Globus pallidus (tissue), 1 donor: ENCODE measurements around the gene DPF3.
A peak's percentile ranks its signal among the peaks of the same experiment; 100 is the strongest.

Source experiments
- DNase-seq: peaks from one replicate; pipeline ENCODE4 v3.0.0-alpha.2; 2015; ENCODE audit warnings: low spot score

DPF3 gene

DNA sequence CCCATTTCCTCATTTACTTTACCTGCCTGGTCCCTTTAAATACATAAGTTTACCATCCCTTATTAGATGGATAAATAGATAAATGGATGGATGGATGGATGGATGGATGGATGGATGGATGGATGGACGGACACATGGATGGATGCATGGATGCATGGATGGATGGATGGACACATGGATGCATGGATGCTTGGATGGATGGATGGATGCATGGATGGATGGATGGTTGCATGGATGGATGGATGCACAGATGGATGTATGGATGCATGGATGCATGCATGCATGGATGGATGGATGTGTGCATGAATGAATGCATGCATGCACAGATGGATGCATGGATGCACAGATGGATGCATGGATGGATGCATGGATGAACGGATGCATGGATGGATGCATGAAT lies 93.6 kb downstream of the DPF3 start:
- no peak for DNase-seq

DNA sequence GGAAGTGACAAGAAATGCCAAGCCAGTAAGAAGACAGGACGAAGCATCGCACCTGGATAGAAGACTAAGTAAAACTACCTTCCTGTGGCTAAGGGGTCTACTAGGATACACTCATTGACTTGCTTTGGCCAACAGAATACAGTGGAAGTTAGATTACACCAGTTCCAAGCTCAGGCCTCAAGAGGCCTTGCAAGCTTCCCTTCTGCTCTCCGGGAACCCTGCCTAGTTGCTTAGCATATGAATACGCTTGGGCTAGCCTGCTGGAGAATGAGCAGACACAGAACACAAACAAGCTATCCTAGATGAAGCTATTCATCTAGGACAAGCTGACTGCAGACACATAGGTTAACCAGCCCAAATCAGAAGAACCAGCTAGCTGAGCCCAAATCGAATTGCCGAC lies 97.0 kb downstream of the DPF3 start:
- DNase-seq, result peak; percentile 51

DNA sequence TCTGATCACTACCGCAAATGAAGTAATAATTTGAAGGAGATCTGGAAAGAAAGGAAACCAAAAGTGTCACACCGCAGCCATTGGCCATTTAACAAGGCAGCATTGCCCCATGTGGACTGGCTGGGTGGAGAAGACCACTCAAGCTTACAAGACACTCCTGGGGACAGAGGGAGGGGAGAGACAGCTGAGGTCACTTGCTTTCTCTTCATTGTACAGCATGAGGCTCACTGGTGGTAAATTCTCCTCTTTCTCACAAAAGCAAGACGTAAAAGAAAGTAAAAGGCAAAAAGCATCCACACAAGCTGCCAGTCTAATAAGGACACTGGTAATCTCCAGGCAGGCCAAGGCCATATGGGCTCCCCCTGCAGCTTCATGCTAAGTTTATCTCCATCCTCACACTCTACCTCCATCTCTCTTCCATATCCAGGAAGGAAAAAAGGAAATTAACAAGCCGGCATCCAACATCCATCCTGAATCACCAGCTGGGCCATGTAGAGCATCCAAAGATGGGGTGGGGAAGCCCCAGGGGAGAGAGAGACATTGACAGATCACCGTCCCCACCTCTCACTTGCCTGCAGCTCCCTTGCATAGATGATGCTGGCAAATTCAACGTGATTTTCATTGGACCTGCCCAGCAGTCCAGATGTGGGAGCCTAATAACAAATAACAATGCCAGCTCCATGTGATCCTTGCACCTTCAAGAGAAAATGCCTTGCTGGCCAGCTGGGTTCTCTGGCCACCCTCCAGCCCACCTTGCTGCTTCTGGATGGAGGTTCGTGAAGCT lies 100.6 kb downstream of the DPF3 start:
- DNase-seq, result peak; percentile 55

DNA sequence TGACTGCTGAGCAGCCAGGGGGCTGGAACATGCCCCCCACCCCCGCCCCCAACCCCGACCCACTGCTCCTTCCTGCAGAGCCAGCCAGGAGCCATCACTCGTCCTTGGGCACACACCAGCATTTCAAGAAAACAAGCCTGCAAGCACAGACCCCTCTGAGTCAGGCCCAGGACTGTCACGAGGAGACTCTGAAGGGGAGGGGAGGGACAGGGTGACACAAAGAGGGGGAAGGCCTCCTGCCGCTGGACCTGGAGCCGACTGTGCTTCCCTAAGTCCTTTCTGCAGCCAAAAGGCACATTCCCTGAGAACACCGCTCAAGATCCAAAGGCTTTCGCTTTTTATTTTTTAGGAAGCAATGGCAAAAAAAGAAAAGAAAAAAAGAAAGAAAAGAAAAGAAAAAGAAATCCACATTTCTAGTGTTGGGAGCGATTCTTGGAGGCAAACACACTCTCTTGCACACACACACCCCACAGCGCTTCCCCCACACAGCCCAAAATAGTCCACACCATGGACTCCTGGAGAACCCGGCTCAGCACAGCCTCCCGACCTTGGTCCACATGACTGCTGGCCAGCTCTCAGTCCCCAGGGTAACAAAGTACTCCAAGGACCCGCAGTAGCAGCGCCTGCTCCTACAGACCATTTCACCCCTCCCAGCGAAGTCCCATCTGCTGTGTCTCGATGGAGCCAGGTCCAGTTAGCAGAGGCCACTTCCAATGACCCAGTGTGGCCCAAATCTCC lies 101.7 kb downstream of the DPF3 start:
- peak; percentile 83 for DNase-seq

DNA sequence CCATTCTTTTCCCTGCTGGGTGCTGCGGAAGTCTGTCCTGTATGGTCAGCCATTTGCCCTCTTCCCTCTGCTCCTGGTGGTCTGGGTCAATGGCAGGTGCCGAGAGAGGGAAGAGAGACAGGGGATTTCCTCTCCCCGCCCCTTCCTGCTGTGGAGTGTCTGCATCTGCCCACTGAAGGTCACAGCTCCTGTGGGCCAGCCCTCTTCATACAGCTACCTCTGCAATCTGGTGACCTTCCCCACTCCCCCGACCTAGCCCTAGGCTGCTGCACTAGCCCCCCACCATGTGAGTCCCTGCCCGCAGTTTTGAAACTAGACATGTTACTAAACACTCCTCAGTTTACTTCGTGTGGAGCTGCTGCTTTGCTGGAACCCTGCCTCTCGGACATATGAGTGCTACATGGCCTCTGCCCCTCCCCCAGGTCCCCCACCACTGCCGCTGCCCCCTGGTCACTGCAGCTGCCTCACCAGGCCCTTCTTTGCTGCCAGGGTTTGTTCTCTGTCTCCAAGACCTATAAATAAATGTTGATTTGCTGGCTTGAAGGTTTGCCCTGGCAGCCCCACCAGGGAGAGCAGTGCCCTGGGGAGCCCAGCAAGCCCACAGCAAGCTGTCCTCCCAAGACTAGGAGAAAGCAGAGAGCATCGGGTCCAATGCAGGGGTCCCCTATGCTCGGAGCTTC lies 102.9 kb downstream of the DPF3 start:
- peak; percentile 68 for DNase-seq

DNA sequence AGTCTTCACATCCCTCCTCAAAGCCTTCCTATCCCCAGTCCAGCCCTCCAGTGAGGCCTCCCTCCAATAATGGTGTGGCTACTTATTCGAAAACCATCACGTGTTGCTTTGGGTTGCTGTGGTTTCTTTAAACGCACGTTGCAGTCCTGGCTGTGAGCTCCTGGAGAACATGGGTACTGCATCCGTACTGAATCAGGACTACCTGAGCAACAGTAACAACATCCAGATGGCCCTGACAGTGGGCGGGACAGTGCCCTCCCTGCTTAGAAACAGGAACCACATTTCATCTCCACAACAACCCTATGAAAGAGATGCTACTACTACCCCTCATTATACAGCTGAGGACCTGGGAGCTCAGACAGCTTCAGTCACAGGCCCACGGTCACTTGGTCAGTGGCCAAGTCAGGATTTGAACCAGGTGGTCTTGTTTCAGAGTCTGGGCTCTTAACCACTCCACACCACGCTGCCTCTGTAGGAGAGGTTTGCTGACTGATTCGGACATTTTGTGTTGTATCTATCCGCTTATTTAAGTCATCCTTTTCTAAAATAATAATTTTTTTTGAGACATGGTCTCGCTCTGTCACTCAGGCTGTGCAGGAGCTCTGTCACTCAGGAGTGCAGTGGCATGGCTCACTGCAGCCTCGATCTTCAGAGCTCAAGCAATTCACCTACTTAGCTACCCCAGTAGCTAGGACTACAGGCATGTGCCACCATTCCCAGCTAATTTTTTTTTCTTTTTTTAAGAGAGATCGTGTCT lies 104.8 kb downstream of the DPF3 start:
- no peak for DNase-seq

DNA sequence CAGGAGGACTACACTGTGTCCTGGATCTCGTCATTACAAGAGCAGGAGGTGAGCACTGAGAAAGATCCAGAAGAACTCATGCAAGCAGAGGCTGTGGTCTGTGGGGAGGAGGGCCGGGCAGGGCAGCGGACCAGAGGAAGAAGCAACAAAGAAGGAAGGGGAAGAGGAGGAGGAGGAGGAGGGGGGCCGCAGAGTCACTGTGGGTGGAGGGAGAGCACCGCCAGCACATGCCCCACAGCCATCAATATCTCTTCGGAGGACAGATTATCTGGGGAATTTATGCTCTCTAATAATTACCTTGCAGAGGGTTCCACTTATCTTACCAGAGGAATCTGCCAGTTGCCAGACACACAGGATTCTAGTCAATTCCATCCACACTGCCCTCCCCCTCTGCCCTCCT lies 105.6 kb downstream of the DPF3 start:
- no peak for DNase-seq

DNA sequence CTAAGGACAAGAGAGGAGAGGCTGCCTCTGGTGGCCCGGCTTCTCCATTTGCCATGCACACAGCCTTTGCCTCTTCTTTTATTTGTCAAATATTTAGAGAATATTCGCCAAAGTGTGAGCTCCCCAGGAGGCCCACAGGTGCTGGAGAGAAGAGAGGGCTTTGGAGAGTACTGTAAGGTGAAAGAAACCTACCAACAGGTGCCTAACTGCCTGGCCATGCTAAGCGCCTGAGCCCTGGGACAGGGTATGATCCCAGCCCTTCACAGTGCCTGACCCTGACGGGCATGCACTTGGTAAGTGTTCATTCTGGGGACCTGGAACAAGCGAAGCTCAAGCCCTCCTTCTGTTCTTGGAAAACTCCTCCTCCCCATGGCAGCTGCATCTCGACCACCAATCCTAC lies 106.1 kb downstream of the DPF3 start:
- no peak for DNase-seq

DNA sequence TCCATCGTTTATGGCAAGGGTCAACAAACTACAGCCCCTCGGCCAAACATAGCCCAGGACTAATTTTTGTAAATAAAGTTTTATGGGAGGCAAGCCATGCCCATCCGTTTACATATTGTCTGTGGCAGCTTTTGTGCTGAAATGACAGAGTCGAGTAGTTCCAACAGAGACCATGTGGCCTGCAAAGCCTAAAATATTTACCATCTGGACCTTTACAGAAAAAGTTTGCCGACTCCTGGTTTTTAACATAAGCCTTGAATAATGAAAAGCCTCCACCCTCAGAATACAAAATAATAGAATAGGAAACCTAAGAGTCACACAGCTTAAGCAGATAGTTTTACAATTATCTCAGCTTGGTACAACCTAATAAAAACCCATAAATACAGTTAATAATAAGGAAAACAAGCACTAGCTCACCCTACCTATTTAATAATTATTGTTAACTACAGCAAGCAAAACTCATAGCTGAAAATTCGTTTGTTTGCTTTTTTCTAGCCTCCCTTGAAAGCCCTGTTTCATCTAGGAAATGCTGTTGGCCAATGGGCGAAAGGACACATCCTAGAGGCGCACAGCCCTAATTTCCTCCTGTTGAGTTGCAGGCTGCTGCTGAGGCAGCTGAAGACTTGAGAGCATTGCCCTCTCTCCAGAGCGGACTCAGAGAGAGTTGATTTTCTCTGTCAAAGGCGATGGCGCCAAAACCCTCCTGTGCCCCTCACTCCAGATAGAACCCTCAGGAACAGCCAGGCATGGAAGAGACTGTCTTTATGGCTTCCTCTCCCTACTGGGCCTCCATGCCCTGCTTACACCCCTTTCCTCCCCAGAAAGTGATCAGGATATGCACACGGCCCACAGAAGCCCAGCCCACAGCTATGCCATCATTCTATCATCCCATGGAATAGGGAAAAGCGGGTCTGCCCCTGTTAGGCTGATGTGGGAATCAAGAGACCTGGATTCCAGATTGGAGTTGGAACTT lies 107.2 kb downstream of the DPF3 start:
- DNase-seq, result no peak

DNA sequence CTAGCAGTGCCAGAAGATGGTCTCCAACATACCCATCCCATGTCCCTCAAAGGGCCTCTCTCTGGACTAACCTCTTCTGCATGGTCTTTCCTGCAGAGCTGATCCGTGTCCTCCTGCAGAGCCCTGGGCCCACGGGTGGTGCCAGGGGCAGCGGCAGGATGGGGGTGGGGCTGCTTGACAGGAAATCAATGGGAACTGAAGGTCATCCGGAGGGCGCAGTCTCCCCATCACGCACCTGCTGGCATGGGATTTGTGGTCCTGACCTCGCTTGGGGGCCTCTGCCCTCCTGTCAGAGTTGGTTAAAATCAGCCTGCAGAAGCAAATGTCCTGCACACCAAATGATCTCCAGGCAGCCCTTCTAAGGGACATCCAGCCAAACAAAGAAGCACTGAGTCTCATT lies 110.2 kb downstream of the DPF3 start:
- no peak for DNase-seq

DNA sequence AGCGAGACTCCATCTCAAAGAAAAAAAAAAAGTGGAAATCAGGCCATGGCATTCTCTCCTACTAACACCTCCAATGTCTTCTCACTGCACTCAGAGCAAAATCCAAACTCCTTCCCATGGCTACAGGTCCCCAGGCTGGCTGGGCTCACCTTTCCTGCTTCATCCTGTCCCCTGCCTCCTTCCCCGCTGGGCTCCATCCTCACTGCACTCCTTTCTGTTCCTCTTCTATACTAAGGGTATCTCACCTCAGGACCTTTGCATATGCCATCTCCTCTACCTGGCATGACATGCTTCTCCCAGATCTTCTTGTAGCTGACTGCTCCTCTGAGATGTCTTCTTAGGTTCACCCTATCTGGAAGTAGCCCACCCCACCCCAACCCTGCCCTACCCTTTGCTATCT lies 111.1 kb downstream of the DPF3 start:
- no peak for DNase-seq

DNA sequence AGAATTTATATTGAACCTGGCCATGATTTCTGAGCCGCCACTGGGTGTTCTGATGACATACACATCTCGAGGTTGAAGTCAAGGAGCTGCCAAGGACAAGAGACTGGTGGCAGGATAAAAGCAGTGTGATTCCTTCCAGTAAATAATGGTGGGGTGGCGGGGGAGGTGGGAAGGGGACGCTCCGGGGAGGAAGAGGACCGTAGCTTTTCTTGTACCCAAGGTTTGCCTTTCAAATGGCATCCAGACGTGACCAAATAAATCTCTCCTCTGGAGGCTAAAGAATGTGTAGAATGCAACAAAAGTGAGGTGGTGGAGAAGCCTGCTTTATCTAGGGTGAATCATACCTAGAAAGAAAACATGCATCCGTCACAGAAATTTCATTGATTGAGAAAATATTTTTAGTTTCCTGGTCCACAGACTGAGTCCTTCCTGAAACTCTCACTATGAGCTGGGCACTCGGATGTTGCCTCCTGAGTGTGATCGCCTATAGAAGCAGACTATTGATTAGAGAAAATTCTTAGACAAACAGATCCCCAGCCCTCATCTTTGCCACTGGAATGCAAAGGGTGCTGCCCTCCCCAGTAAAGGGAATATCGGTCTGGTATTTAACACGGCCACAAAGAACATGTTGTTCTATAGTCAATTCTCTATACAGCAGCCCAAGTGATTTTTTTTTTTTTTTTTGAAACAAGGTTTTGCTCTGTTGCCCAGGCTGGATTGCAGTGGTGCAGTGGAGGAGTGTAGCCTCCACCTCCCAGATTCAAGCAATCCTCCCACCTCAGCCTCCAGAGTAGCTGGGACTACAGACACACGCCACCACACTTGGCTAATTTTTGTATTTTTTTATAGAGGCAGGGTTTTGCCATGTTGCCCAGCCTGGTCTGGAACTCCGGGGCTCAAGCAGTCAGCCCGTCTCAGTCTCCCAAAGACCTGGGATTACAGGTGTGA lies 112.1 kb downstream of the DPF3 start:
- no peak for DNase-seq

DNA sequence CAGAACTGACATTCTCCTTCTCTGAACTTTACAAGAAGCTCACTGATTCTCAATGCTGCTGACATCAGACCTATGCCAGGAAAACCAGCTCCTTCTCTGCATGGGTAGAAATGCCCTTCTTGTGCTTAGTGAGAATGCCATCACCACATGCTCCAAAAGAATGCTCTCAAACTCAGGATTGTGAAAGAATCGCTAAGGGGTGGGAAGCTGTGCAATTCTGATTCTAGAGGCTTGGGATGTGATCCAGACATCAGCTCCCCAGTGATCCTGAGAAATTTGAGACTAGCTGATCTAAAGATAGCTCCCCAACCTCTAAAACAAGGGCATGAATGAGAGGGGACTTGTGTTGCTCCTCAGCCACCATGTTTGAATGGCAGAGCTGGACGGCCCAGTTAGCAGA lies 113.2 kb downstream of the DPF3 start:
- no peak for DNase-seq

DNA sequence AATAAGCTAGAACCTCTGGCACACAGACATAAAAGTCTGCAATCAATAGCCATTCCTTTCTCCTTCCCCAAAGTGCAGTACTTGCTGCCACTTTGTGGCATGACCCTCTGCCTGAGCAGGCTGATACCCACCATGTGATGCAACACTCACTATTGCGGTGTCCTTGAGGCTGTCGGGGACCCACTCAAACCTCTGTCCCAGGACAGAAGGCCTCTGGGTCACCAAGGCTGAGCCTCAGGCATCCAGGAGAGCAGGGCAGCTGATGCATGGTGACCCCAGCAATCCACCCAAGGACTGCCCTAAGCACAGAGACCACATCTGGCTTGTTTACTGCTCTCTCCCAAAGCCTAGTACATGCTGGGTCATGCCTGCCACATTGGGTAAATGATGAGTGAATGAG lies 114.2 kb downstream of the DPF3 start:
- DNase-seq, result no peak

DNA sequence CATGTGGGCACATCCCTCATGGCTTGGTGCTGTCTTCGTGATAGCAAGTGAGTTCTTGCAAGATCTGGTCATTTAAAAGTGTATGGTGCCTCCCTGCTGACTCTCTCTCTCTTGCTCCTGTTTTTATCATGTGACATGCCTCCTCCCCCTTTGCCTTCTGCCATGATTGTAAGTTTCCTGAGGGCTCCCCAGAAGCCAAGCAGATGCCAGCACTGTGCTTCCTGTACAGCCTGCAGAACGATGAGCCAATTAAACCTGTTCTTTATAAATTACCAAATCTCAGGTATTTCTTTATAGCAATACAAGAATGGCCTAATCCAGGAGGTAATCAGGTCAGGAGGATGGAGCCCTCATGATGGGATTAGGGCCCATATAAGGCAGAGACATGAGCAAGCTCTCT lies 116.3 kb downstream of the DPF3 start:
- DNase-seq, result no peak

DNA sequence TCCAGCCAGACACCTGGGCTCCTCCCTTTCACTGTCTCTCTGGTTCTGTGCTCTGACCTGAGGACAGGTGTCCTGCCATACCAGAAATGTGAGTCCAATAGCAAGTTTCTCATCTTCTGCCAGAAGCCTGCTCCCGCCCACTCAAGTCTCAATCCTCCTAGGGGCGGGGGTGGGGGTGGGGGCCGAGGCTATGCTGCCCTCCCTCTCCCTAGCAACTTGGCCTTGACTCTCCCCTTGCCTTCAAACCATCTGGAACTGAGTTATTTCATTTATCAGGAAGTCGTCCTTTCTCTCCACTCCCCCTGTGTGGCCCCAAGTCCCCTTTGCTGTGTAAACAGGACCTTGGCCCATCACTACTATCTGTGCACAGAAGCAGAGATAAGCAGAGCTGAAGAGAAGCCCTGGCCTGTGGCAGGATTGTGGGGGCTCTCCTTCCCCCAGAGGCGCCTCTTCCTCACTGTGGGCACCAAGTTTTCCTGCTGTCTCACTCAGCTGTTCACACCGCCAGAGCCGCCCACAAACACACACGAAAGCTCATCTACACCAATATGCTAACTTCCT lies 117.1 kb downstream of the DPF3 start:
- DNase-seq, result no peak

DNA sequence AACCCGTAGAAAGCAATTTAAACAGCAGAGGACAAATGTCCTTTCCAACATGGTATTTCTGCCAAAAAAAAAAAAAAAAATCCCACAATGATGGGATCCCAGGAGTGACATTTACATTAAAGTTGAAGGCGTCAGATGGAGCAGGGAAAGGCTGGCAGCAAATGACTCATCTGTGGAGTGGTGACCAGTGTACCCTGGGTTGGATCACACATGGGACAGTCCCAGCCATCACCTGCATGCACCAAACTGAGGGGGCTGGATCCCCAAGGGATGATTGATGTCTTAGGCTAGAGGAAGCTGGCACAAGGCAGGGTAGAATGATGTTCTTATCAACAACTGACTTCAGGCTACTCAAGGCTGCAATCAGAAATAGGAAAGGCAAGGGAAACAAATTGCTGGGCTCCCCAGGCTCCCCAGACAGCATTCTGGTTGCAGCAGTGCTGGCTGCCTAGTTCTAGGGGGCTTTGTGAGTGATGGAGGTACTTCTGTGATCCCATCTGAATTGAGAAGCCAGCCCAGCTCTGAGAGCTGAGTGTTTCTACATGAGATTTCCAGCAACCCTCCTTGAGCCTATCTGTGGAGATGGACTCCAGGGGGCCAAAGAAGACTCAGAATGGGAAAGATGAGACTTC lies 117.9 kb downstream of the DPF3 start:
- DNase-seq, result no peak

DNA sequence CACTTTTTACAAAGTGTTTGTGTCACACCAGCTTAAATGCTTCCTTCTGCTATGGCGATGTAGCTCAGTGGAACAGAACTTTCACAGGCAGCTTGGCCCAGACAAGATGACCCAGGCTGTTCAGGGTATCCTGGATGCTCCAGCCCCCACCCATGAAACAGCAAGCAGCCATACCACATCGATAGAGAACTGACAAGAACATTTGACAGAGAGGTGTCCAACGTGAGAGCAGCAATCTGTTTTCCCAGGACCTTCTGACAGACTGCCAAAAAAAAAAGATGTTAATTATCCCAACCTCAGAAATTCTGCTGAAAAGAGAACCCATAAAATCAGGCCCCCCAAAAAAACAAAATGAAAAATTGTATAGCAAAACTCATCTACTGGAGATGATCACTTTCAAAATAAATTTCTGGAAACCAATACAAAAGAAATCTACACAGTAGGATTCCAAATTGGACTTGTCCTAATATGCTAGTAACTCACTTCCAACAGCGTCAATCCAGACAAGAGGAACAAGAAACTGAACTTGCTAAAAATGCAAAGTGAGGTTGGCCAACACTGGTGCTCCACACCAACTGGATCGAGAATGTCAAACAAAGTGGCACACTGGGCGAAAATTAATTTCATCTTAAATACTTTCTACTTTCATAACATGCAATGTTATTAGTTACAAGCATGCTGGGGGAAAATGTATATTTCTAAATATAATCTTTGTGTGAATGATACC lies 118.8 kb downstream of the DPF3 start:
- no peak for DNase-seq

DNA sequence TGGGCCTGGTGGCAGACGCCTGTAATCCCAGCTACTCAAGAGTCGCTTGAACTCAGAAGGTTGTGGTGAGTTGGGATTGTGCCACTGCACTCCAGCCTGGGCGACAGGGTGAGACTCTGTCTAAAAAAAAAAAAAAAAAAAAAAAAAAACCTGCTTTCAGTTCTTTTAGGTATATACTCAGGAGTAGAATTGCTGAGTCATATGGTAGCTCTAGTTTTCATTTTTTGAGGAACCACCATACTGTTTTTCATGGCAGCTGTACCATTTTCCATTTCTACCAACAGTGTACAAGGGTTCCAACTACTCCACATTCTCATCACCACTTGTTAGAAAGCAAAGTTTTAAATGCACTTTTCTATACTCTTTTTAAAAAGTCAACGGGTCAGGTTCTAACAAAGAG lies 119.8 kb downstream of the DPF3 start:
- no peak for DNase-seq
